OCI-LY7 (cell line): ENCODE data around the gene IGFALS.

Experiments used
- CTCF ChIP-seq: fragments of 200-600 bp; sonication (generic); conservative IDR thresholded peaks from 2 replicates; pipeline ENCODE4 v1.5.1; 2014; ENCODE audit warnings: mild to moderate bottlenecking, antibody characterized with exemption, low read length, moderate library complexity, mixed read lengths
- EZH2phosphoT487 ChIP-seq: fragments of 200-600 bp; sonication (generic); IDR thresholded peaks from 2 replicates; pipeline ENCODE4 v1.6.1; 2018; ENCODE audit warnings: low read depth, borderline replicate concordance, mild to moderate bottlenecking, mixed run types, antibody characterized with exemption, low read length, moderate library complexity, mixed read lengths

DNA sequence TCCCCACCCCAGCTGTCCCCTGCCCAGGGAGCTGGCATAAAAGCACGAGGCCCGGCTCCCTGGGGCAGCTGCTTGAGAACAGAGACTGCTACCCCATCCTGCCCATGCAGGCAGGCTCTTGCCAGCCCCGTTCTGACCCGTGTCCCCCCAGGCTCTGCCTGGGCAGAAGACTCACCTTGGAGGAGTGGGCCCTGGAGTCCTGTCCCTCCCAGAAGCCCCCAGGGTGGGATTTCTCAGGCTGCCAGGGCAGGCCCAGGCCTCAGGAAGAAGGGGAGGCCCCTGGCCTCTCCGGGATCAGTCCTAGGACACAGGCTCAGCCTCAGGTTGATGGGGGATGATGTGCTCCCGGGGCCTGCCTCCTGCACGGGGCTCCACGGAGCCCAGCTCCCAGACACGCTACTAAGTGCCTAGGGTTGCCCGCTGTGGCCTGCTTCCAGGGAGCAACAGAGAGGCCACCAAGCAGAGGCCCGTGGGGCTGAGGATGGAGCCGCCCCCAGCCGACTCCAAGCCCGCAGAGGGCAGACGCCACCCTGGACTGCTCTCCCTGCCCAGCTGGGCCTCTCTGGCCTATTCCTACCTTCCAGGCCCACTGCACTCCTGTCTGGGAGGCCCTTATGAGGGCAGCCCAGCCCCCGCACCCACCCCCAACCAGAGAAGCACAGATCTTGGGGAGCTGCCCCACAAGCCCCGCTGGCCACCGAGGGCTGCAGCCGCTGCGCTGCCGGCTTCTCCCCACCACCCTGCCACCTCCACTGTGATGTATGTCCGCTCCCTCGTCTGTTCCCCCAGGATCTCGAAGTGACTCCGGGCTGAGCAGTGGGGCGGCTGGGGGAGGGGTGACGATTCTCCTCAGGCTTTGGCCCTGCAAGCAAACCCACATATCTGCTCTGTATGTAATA is 23.9 kb downstream of the IGFALS start:
- TF ChIP-seq CTCF (no peak), EZH2phosphoT487 (no peak)
